Fibroblast of lung (primary cell): Measurements from ENCODE around the gene NPM3. TPM values are rescaled to one million over a fixed set of nuclear protein-coding genes. Genes with fewer than 3 reads are reported as not detected.

ENCODE experiments used
- DNase-seq, 2 donors: peaks; one replicate each; pipeline versions ENCODE4 v3.0.0 to v3.0.0-alpha.2; 2010; ENCODE audit warnings: low read depth in 2 of 2
- H2AFZ ChIP-seq: 2 replicates; pipeline ENCODE4 v1.5.1; 2012; ENCODE audit warnings: low read length, control low read depth, inconsistent platforms
- H3K27ac ChIP-seq: 2 replicates; pipeline ENCODE4 v1.5.1; 2011; ENCODE audit warnings: low read length, control low read depth; ENCODE audit not compliant: insufficient read depth
- H3K27me3 ChIP-seq: 2 replicates; pipeline ENCODE4 v1.5.1; 2011; ENCODE audit warnings: mild to moderate bottlenecking, low read length; ENCODE audit not compliant: control insufficient read depth, insufficient read depth
- H3K36me3 ChIP-seq: 2 replicates; pipeline ENCODE4 v1.5.1; 2011; ENCODE audit warnings: low read length; ENCODE audit not compliant: control insufficient read depth, insufficient read depth
- H3K4me1 ChIP-seq: 2 replicates; pipeline ENCODE4 v1.5.1; 2011; ENCODE audit warnings: low read length; ENCODE audit not compliant: control insufficient read depth, insufficient read depth; ENCODE audit errors: extremely low read depth
- H3K4me2 ChIP-seq: 2 replicates; pipeline ENCODE4 v1.5.1; 2011; ENCODE audit warnings: low read length, control low read depth; ENCODE audit not compliant: insufficient read depth; ENCODE audit errors: extremely low read depth
- H3K4me3 ChIP-seq, 4 experiments: fragments of 200-600 bp in 1 of 4; sonication (generic) in 1 of 4; replicated peaks in 1 of 4; 2 replicates each; pipeline ENCODE4 v1.5.1; 2011 to 2016; ENCODE audit warnings: low read length in 4 of 4, low read depth in 3 of 4, mild to moderate bottlenecking in 3 of 4, control low read depth in 2 of 4, inconsistent platforms in 1 of 4, mixed read lengths in 1 of 4; ENCODE audit not compliant: insufficient read depth in 1 of 4; ENCODE audit errors: control extremely low read depth in 1 of 4
- H3K79me2 ChIP-seq: 2 replicates; pipeline ENCODE4 v1.5.1; 2012; ENCODE audit warnings: mild to moderate bottlenecking, low read length, inconsistent platforms; ENCODE audit not compliant: control insufficient read depth, insufficient read depth
- H3K9ac ChIP-seq: 2 replicates; pipeline ENCODE4 v1.5.1; 2011; ENCODE audit warnings: mild to moderate bottlenecking, low read length, control low read depth; ENCODE audit not compliant: insufficient read depth
- H3K9me3 ChIP-seq: 2 replicates; pipeline ENCODE4 v1.5.1; 2012; ENCODE audit warnings: low read depth, low read length; ENCODE audit not compliant: control insufficient read depth, insufficient read depth
- H4K20me1 ChIP-seq: 2 replicates; pipeline ENCODE4 v1.5.1; 2011; ENCODE audit warnings: low read length; ENCODE audit not compliant: control insufficient read depth, insufficient read depth; ENCODE audit errors: extremely low read depth
- EZH2 ChIP-seq: IDR thresholded peaks from 2 replicates; pipeline ENCODE4 v1.5.1; 2012; ENCODE audit warnings: low read length, control low read depth, mild to moderate bottlenecking; ENCODE audit errors: missing control alignments
- polyA plus RNA-seq, 2 donors: library from polyadenylated mRNA; depleted of rRNA in 1 of 2; stranded (reverse) in 1 of 2; unstranded in 1 of 2; fragments of >200 nt; gene quantifications; 2 replicates each; pipeline ENCODE4 v1.2.1, GENCODE V29; 2011 to 2012; ENCODE audit warnings: missing spikeins in 1 of 2
- total RNA-seq: library from RNA; depleted of rRNA; stranded (reverse); fragments of >200 nt; gene quantifications from 2 replicates; pipeline ENCODE4 v1.2.1, GENCODE V29; 2014
- TF ChIP-seq, protein P1 (sequence below), 2 donors: IDR thresholded peaks in 1 of 2; conservative IDR thresholded peaks in 1 of 2; 1 replicate in 1 of 2; 2 replicates in 1 of 2; pipeline ENCODE4 v1.5.1; 2011 to 2012; ENCODE audit warnings: low read length in 2 of 2, control low read depth in 1 of 2, inconsistent platforms in 1 of 2, low read depth in 1 of 2, mild to moderate bottlenecking in 1 of 2

Gene NPM3
- total and polyA plus RNA-seq, 2 donors (not counting 1 experiment from before 2014, with no cell fraction given) = 29.1 to 80.8 TPM

DNA sequence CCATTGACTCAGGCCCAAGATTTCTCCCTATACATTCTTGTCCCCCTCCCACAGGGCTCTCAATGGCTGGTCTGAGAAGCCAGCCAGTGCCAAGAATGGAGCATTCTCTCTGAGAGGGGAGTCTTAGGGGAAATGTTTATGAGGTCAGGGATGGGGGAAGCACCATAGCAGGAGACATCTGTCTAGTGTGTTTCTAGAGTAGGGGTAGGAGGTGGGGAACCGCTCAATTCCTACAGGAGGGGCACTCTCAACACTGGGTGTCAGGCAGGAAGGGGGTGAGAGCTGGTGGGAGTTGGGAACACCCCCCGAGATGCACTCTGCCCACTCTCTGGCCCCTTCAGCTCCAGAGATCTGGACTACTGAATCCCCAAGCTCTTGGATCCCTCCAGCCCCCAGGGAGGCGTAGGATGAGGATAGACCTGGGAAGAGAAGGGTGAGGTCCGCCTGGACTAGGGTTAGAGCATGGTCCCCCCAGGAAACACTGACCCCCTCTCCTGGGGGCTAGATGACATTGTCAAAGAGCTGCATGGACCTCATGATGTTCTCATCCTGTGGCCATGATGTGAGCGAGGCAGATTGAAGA lies 43.7 kb upstream of the NPM3 start:
- H3K79me2 ChIP-seq = no peaks in the 10 kb centered on the region

DNA sequence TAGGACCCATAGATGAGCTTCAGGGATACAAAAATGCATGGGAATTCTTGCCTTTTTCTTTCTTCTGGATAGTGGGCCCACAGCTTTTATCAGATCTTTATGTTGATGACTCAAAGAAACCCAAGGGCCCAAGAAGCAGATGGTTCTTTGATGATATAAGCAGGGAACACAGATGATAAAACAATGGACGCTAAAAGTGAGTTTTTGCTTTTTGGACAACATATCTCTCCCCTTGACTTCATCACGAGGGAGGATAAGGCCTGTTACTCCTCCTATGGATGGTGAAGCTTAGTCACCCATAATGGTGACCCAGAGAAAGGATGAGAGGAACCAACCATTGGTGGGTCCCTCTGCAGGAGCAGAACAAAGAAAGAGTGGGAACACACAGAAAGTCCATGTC lies 41.5 kb upstream of the NPM3 start:
- no peaks in the 10 kb centered on the region for H4K20me1 ChIP-seq
- no peak overlapping the region for H2AFZ ChIP-seq
- H3K4me2 ChIP-seq = no peak overlapping the region
- no peak for TF ChIP-seq EZH2
- TF ChIP-seq, protein P1, sequence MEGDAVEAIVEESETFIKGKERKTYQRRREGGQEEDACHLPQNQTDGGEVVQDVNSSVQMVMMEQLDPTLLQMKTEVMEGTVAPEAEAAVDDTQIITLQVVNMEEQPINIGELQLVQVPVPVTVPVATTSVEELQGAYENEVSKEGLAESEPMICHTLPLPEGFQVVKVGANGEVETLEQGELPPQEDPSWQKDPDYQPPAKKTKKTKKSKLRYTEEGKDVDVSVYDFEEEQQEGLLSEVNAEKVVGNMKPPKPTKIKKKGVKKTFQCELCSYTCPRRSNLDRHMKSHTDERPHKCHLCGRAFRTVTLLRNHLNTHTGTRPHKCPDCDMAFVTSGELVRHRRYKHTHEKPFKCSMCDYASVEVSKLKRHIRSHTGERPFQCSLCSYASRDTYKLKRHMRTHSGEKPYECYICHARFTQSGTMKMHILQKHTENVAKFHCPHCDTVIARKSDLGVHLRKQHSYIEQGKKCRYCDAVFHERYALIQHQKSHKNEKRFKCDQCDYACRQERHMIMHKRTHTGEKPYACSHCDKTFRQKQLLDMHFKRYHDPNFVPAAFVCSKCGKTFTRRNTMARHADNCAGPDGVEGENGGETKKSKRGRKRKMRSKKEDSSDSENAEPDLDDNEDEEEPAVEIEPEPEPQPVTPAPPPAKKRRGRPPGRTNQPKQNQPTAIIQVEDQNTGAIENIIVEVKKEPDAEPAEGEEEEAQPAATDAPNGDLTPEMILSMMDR (conservative IDR thresholded peaks at IDR 0.05 in 1 of 2, IDR thresholded peaks at IDR 0.05 in 1 of 2; ENCODE audit: low read depth in 1 of 2, low read length in 2 of 2) = no peak
- no peaks in the 10 kb centered on the region for H3K79me2 ChIP-seq
- no peak for DNase-seq
- H3K36me3 ChIP-seq = no peaks in the 10 kb centered on the region
- H3K27ac ChIP-seq = no peak overlapping the region
- H3K4me3 ChIP-seq = no peak overlapping the region
- H3K27me3 ChIP-seq = no peaks in the 10 kb centered on the region
- H3K4me1 ChIP-seq = no peaks in the 10 kb centered on the region
- H3K9ac ChIP-seq = no peak overlapping the region
- no peaks in the 10 kb centered on the region for H3K9me3 ChIP-seq

More for the DNA sequence above, 43.7 kb upstream of the NPM3 start:
- Histone ChIP-seq H2AFZ (no peak overlapping the region), H3K9me3 (no peaks in the 10 kb centered on the region), H3K36me3 (no peaks in the 10 kb centered on the region), H4K20me1 (no peaks in the 10 kb centered on the region), H3K4me1 (peaks cover 8% of the 10 kb centered on the region), H3K4me3 (no peak overlapping the region), H3K27ac (no peak overlapping the region), H3K9ac (no peak overlapping the region), H3K27me3 (no peaks in the 10 kb centered on the region), H3K4me2 (no peak overlapping the region)
- TF ChIP-seq, protein P1 (conservative IDR thresholded peaks at IDR 0.05 in 1 of 2, IDR thresholded peaks at IDR 0.05 in 1 of 2; ENCODE audit: low read depth in 1 of 2, low read length in 2 of 2) = no peak
- TF ChIP-seq EZH2 = no peak
- DNase-seq = no peak

DNA sequence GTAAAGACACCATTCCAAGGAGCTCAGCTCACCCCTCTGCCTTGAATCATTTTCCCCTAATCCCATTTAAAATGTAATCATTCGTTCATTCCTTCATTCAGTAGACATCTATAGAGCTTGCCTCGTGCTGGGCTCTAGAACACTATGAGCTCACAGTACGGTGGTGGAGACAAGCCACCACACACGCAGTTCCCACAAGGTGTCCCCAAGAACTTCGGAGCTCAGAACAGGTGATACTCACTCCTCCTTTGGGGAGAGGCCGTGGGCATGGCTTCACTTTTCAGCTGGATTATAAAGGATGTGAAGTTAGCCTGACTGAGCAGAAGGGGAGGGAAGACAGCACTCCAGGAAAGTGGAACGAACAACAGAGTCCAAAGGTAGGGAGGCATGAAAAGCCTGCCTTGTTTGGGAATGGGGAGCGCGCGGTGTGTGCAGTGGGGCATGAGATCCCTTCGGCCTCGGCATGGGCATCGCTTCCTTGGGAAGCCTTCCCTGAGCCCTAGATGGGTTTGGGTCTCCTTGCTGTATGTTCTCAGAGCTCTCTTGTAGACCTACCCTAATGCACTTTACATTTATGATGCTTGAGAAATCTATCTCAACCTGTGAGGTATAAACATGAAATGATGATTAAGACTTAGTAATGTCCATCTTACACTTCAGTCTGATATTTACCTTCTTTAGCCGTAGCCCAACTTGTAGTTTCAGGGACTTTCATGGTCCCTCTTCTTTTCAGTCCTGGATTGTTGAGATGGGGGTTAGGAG lies 35.8 kb upstream of the NPM3 start:
- H3K36me3 ChIP-seq = no peaks in the 10 kb centered on the region
- peak overlapping the region; percentile 99 for H3K4me2 ChIP-seq
- peak overlapping the region; percentile 98 for H3K27ac ChIP-seq
- H3K4me3 ChIP-seq = peak overlapping the region; percentile 64 to 98 (median 71)
- H3K79me2 ChIP-seq = peaks cover 42% of the 10 kb centered on the region
- H3K4me1 ChIP-seq = peaks cover 5% of the 10 kb centered on the region
- no peaks in the 10 kb centered on the region for H3K9me3 ChIP-seq
- H3K9ac ChIP-seq = peak overlapping the region; percentile 27
- no peak for DNase-seq
- no peaks in the 10 kb centered on the region for H3K27me3 ChIP-seq
- peak overlapping the region; percentile 97 for H2AFZ ChIP-seq
- TF ChIP-seq, protein P1 (conservative IDR thresholded peaks at IDR 0.05 in 1 of 2, IDR thresholded peaks at IDR 0.05 in 1 of 2; ENCODE audit: low read depth in 1 of 2, low read length in 2 of 2) = no peak
- TF ChIP-seq EZH2 = no peak
- peaks cover 4% of the 10 kb centered on the region for H4K20me1 ChIP-seq
